HCT116 (cell line): ENCODE results near the gene NTRK3. TPM values are rescaled to one million over a fixed set of nuclear protein-coding genes. Genes with fewer than 3 reads are reported as not detected.

Experiments
- ATAC-seq: fragments of 200-7000 bp; cut with Tn5 transposase; 2 replicates; pipeline ENCODE4 v1.9.1; 2020; ENCODE audit warnings: mild to moderate bottlenecking, moderate library complexity
- BruUV-seq: library from RNA; stranded (reverse); fragments of 400-500 nt; replicated peaks from 2 replicates; lab custom pipeline; 2021; lab: Mats Ljungman, UMichigan
- CTCF ChIA-PET: fragments of 300-600 bp; sonication (Branson Sonifier 250); formaldehyde crosslinking; loops from one replicate; lab custom pipeline; 2021; ENCODE audit warnings: antibody characterized with exemption; lab: Charles Lee
- POLR2A ChIA-PET: fragments of 300-600, 350-600 bp; sonication (Branson Sonifier 250); formaldehyde crosslinking; loops from one replicate; lab custom pipeline; 2021; ENCODE audit warnings: antibody characterized with exemption; lab: Charles Lee
- RAD21 ChIA-PET, 2 experiments: fragments of 300-600 bp; sonication (Branson Sonifier 250); formaldehyde crosslinking; loops; one replicate each; lab custom pipeline; 2023; ENCODE audit warnings: low total read pairs in 2 of 2; ENCODE audit not compliant: uncharacterized antibody in 2 of 2, unreplicated experiment in 2 of 2, low non-redundant PET in 1 of 2; lab: Charles Lee
- DNase-seq: peaks from one replicate; pipeline ENCODE4 v3.0.0-alpha.2; 2010; ENCODE audit warnings: low read depth, low spot score
- H2AFZ ChIP-seq: fragments of 200-600 bp; shearing (Covaris generic), sonication (generic); 2 replicates; pipeline ENCODE4 v1.6.1; 2017; ENCODE audit warnings: low read depth, mixed run types, mixed read lengths, antibody characterized with exemption, low read length; ENCODE audit not compliant: poor library complexity, severe bottlenecking
- H3K27ac ChIP-seq: 2 replicates; pipeline ENCODE4 v1.5.1; 2012; ENCODE audit warnings: low read depth, low read length
- H3K27me3 ChIP-seq: fragments of 200-600 bp; sonication (generic); 2 replicates; pipeline ENCODE4 v1.6.1; 2016; ENCODE audit warnings: mixed run types, low read length, mixed read lengths; ENCODE audit not compliant: insufficient read depth
- H3K36me3 ChIP-seq, 2 experiments: fragments of 200-500 bp in 1 of 2; fragments of 200-600 bp in 1 of 2; sonication (Bioruptor generic) in 1 of 2; sonication (generic) in 1 of 2; 2 replicates each; pipeline versions ENCODE4 v1.5.1 to v1.6.1; 2014 to 2016; ENCODE audit warnings: low read length in 2 of 2, inconsistent platforms in 1 of 2, mixed read lengths in 1 of 2, mixed run types in 1 of 2; ENCODE audit not compliant: insufficient read depth in 2 of 2, control insufficient read depth in 1 of 2
- H3K4me1 ChIP-seq, 2 experiments: fragments of 200-600 bp in 1 of 2; sonication (generic) in 1 of 2; 2 replicates each; pipeline versions ENCODE4 v1.5.1 to v1.6.1; 2012 to 2017; ENCODE audit warnings: low read length in 2 of 2, inconsistent platforms in 1 of 2, mild to moderate bottlenecking in 1 of 2, mixed read lengths in 1 of 2, mixed run types in 1 of 2, moderate library complexity in 1 of 2; ENCODE audit not compliant: insufficient read depth in 2 of 2, control insufficient read depth in 1 of 2
- H3K4me2 ChIP-seq: fragments of 200-600 bp; sonication (generic); 2 replicates; pipeline ENCODE4 v1.6.1; 2017; ENCODE audit warnings: mixed run types, low read length, mixed read lengths
- H3K4me3 ChIP-seq, 2 experiments: fragments of 200-600 bp in 1 of 2; sonication (generic) in 1 of 2; replicated peaks in 1 of 2; 2 replicates each; pipeline ENCODE4 v1.5.1; 2011 to 2016; ENCODE audit warnings: low read length in 2 of 2, control low read depth in 1 of 2, low read depth in 1 of 2, mild to moderate bottlenecking in 1 of 2, mixed read lengths in 1 of 2, mixed run types in 1 of 2
- H3K79me2 ChIP-seq: fragments of 200-600 bp; sonication (generic); 2 replicates; pipeline ENCODE4 v1.6.1; 2017; ENCODE audit warnings: mild to moderate bottlenecking, mixed run types, low read length, moderate library complexity, mixed read lengths; ENCODE audit not compliant: insufficient read depth
- H3K9ac ChIP-seq: fragments of 200-600 bp; sonication (generic); 2 replicates; pipeline ENCODE4 v1.6.1; 2016; ENCODE audit warnings: low read length, mixed read lengths
- H3K9me2 ChIP-seq: fragments of 200-600 bp; sonication (generic), shearing (Covaris generic); 2 replicates; pipeline ENCODE4 v1.6.1; 2017; ENCODE audit warnings: mixed run types, mild to moderate bottlenecking, moderate library complexity; ENCODE audit not compliant: insufficient read depth
- H3K9me3 ChIP-seq, 2 experiments: fragments of 200-500 bp in 1 of 2; fragments of 200-600 bp in 1 of 2; sonication (Bioruptor generic) in 1 of 2; sonication (generic) in 1 of 2; 2 replicates each; pipeline ENCODE4 v1.6.1; 2014 to 2017; ENCODE audit warnings: low read length in 2 of 2, mixed read lengths in 2 of 2, inconsistent platforms in 1 of 2, low read depth in 1 of 2, mild to moderate bottlenecking in 1 of 2, mixed run types in 1 of 2, moderate library complexity in 1 of 2; ENCODE audit not compliant: control insufficient read depth in 1 of 2, insufficient read depth in 1 of 2
- H4K20me1 ChIP-seq: fragments of 200-600 bp; sonication (generic), shearing (Covaris generic); 2 replicates; pipeline ENCODE4 v1.6.1; 2017; ENCODE audit warnings: mixed run types, mild to moderate bottlenecking, moderate library complexity; ENCODE audit not compliant: insufficient read depth
- EGR1 ChIP-seq: IDR thresholded peaks from 2 replicates; pipeline ENCODE4 v1.6.1; 2012; ENCODE audit warnings: low read depth
- JUND ChIP-seq: IDR thresholded peaks from 2 replicates; pipeline ENCODE4 v1.6.1; 2012
- SRF ChIP-seq: IDR thresholded peaks from 2 replicates; pipeline ENCODE4 v1.6.1; 2012; ENCODE audit warnings: low read depth
- TCF7L2 ChIP-seq: IDR thresholded peaks from 2 replicates; pipeline ENCODE4 v1.7.0; 2011; ENCODE audit warnings: borderline replicate concordance, inconsistent platforms; ENCODE audit not compliant: insufficient read depth, insufficient read length; ENCODE audit errors: extremely low read depth
- intact Hi-C: fragments of 100-400 bp; cut with micrococcal nuclease; formaldehyde crosslinking; loops from 2 replicates; pipeline ENCODE4 v1.10.0; 2022
- total RNA-seq: library from RNA; stranded (reverse); gene quantifications from one replicate; pipeline ENCODE4 v1.2.1, GENCODE V29; 2021; ENCODE audit not compliant: unreplicated experiment
- TF ChIP-seq, protein P1 (sequence below): IDR thresholded peaks from 2 replicates; pipeline ENCODE4 v1.6.1; 2012; ENCODE audit warnings: low read depth
- TF ChIP-seq, protein P2 (sequence below), 3 experiments: fragments of 200-600 bp in 1 of 3; sonication (generic) in 1 of 3; IDR thresholded peaks in 2 of 3; conservative IDR thresholded peaks in 1 of 3; 2 replicates each; pipeline ENCODE4 v1.5.1; 2012 to 2017; ENCODE audit warnings: low read depth in 2 of 3, low read length in 2 of 3, antibody characterized with exemption in 1 of 3, borderline replicate concordance in 1 of 3, control low read depth in 1 of 3, mild to moderate bottlenecking in 1 of 3, mixed read lengths in 1 of 3, mixed run types in 1 of 3, moderate library complexity in 1 of 3; ENCODE audit not compliant: insufficient read depth in 1 of 3
- TF ChIP-seq, protein P3 (sequence below): IDR thresholded peaks from 2 replicates; pipeline ENCODE4 v1.6.1; 2012

The NTRK3 gene
- total RNA-seq, 1 experiment from 2014 or later, result not detected

DNA sequence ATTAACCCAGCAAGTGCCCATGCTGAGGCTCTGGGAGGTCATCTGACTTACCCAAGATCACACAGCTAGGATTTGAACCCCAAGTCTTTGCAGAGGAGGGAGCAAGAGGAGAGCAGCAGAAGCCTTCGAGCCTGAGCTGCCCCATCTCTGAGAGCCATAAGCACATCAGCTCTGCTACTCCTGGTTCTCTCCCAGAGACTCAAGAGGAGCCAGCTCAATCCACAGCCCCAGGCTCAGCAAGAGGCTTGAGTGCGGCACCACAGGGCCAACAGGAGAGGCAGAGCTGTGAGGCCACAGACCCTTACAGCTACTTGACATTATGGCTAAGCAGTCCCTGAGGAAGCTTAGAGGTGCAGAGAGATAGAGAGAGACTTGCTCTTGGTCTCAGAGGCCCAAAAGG is 15.9 kb upstream of the NTRK3 start (continued):
- TF ChIP-seq, protein P1, sequence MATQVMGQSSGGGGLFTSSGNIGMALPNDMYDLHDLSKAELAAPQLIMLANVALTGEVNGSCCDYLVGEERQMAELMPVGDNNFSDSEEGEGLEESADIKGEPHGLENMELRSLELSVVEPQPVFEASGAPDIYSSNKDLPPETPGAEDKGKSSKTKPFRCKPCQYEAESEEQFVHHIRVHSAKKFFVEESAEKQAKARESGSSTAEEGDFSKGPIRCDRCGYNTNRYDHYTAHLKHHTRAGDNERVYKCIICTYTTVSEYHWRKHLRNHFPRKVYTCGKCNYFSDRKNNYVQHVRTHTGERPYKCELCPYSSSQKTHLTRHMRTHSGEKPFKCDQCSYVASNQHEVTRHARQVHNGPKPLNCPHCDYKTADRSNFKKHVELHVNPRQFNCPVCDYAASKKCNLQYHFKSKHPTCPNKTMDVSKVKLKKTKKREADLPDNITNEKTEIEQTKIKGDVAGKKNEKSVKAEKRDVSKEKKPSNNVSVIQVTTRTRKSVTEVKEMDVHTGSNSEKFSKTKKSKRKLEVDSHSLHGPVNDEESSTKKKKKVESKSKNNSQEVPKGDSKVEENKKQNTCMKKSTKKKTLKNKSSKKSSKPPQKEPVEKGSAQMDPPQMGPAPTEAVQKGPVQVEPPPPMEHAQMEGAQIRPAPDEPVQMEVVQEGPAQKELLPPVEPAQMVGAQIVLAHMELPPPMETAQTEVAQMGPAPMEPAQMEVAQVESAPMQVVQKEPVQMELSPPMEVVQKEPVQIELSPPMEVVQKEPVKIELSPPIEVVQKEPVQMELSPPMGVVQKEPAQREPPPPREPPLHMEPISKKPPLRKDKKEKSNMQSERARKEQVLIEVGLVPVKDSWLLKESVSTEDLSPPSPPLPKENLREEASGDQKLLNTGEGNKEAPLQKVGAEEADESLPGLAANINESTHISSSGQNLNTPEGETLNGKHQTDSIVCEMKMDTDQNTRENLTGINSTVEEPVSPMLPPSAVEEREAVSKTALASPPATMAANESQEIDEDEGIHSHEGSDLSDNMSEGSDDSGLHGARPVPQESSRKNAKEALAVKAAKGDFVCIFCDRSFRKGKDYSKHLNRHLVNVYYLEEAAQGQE, result no peak
- TF ChIP-seq EGR1, result no peak

DNA sequence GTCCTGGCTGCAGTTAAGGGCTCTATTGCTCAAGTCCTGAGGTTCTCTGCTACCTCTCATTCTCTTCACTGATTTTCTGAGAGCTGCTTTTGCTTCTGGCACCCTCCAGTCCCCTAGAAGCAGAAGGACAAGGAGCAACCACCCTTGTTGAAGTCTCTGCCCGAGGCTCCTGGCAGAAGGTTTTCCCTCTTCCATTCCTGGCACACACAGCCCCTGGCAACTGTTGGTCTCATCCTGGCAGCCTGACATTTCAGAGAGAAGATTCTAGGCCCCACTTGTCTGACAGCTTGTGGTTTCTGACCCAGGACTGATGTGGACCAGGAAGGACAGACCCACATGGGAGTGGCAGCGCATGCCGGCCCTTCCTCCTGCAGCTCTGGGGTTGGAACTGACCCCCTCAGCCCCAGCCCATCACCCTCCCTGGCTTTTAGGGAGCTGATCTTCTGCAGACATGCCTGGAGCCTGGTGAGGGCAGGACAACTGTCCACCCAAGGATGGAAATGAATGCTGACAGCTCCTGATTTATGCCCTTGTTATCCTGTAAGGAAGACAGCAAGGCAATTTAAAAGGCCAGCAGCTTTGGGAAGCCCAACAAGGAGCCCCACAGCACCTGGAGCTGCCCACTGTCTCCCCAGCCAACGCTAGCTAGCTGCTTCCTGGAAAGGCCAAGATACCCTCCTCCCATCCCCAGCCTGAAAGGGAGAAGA is 13.0 kb upstream of the NTRK3 start:
- ChIA-PET RAD21 (no interaction called here), POLR2A (no interaction called here), CTCF (no interaction called here)
- Histone ChIP-seq H3K4me1 (no peaks in the 10 kb centered on the region), H3K27ac (no peak overlapping the region), H3K79me2 (no peaks in the 10 kb centered on the region), H3K9me3 (no peaks in the 10 kb centered on the region), H3K9me2 (no peaks in the 10 kb centered on the region), H3K36me3 (no peaks in the 10 kb centered on the region), H3K9ac (no peak overlapping the region), H3K4me2 (no peak overlapping the region), H4K20me1 (no peaks in the 10 kb centered on the region), H3K4me3 (no peak overlapping the region), H2AFZ (no peak overlapping the region), H3K27me3 (peaks cover 41% of the 10 kb centered on the region; the same call in 1 of the 2 replicates)
- ATAC-seq (no peak), DNase-seq (no peak)
- TF ChIP-seq, protein P2, sequence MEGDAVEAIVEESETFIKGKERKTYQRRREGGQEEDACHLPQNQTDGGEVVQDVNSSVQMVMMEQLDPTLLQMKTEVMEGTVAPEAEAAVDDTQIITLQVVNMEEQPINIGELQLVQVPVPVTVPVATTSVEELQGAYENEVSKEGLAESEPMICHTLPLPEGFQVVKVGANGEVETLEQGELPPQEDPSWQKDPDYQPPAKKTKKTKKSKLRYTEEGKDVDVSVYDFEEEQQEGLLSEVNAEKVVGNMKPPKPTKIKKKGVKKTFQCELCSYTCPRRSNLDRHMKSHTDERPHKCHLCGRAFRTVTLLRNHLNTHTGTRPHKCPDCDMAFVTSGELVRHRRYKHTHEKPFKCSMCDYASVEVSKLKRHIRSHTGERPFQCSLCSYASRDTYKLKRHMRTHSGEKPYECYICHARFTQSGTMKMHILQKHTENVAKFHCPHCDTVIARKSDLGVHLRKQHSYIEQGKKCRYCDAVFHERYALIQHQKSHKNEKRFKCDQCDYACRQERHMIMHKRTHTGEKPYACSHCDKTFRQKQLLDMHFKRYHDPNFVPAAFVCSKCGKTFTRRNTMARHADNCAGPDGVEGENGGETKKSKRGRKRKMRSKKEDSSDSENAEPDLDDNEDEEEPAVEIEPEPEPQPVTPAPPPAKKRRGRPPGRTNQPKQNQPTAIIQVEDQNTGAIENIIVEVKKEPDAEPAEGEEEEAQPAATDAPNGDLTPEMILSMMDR (IDR thresholded peaks at IDR 0.05 in 2 of 3, conservative IDR thresholded peaks at IDR 0.05 in 1 of 3; ENCODE audit: borderline replicate concordance in 1 of 3, insufficient read depth in 1 of 3, low read depth in 2 of 3, low read length in 2 of 3), result no peak
- TF ChIP-seq, protein P3, sequence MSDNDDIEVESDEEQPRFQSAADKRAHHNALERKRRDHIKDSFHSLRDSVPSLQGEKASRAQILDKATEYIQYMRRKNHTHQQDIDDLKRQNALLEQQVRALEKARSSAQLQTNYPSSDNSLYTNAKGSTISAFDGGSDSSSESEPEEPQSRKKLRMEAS, result no peak
- no peak for TF ChIP-seq JUND
- TF ChIP-seq TCF7L2, result no peak
- TF ChIP-seq, protein P1, result no peak
- no peak for TF ChIP-seq SRF
- BruUV-seq, result no TSS peak
- intact Hi-C loops, result loop anchor here (5.0 kb wide), 1 partner anchor 183 kb away; no protein-coding TSS in a partner anchor
